ACC112 (cell line): Measurements from ENCODE around the gene IFI27L2.

Experiments used
- H2AFZ ChIP-seq: fragments of 200-600 bp; sonication (generic); one replicate; pipeline ENCODE4 v1.6.0; 2017; ENCODE audit warnings: antibody characterized with exemption, low read length; ENCODE audit not compliant: unreplicated experiment
- H3K27ac ChIP-seq: fragments of 200-600 bp; sonication (generic); 2 replicates; pipeline ENCODE4 v1.5.1; 2014; ENCODE audit warnings: low read depth, mild to moderate bottlenecking, antibody characterized with exemption, low read length, moderate library complexity
- H3K27me3 ChIP-seq: fragments of 200-600 bp; sonication (generic); 2 replicates; pipeline ENCODE4 v1.6.1; 2014; ENCODE audit warnings: mild to moderate bottlenecking, antibody characterized with exemption, low read length, moderate library complexity, mixed read lengths; ENCODE audit not compliant: insufficient read depth
- H3K36me3 ChIP-seq: fragments of 200-600 bp; sonication (generic); 2 replicates; pipeline ENCODE4 v1.6.1; 2016; ENCODE audit warnings: mild to moderate bottlenecking, antibody characterized with exemption, low read length, moderate library complexity, mixed read lengths; ENCODE audit not compliant: insufficient read depth
- H3K4me1 ChIP-seq: fragments of 200-600 bp; sonication (generic); one replicate; pipeline ENCODE4 v1.6.1; 2016; ENCODE audit warnings: low read length, mixed read lengths; ENCODE audit not compliant: insufficient read depth, unreplicated experiment, control insufficient read depth
- H3K4me3 ChIP-seq: fragments of 200-600 bp; sonication (generic); 2 replicates; pipeline ENCODE4 v1.5.1; 2014; ENCODE audit warnings: mild to moderate bottlenecking, low read depth, low read length
- H3K79me2 ChIP-seq: fragments of 200-600 bp; sonication (generic); one replicate; pipeline ENCODE4 v1.6.0; 2016; ENCODE audit warnings: low read length; ENCODE audit not compliant: control insufficient read depth, unreplicated experiment, insufficient read depth

The IFI27L2 gene

GRCh38 chr14:94123868-94124267, 5.5 kb downstream of the IFI27L2 start:
- Histone ChIP-seq H3K79me2 (peaks cover 4% of the 10 kb centered on the region), H3K4me1 (peaks cover 25% of the 10 kb centered on the region), H3K4me3 (no peak overlapping the region), H3K36me3 (peaks cover 3% of the 10 kb centered on the region; the same call in 1 of the 2 replicates), H3K27ac (no peak overlapping the region), H2AFZ (no peak overlapping the region), H3K27me3 (no peaks in the 10 kb centered on the region)

GRCh38 chr14:94123296-94123695, 6.1 kb downstream of the IFI27L2 start:
- no peak overlapping the region for H3K4me3 ChIP-seq
- no peaks in the 10 kb centered on the region for H3K27me3 ChIP-seq
- peaks cover 3% of the 10 kb centered on the region; the same call in 1 of the 2 replicates for H3K36me3 ChIP-seq
- H3K27ac ChIP-seq, result no peak overlapping the region
- H3K4me1 ChIP-seq, result peaks cover 21% of the 10 kb centered on the region
- no peak overlapping the region for H2AFZ ChIP-seq
- no peaks in the 10 kb centered on the region for H3K79me2 ChIP-seq

GRCh38 chr14:94122438-94122837, 7.0 kb downstream of the IFI27L2 start:
- Histone ChIP-seq H3K4me1 (peaks cover 18% of the 10 kb centered on the region), H2AFZ (no peak overlapping the region), H3K27ac (no peak overlapping the region), H3K27me3 (no peaks in the 10 kb centered on the region), H3K36me3 (peaks cover 3% of the 10 kb centered on the region; the same call in 1 of the 2 replicates), H3K79me2 (no peaks in the 10 kb centered on the region), H3K4me3 (no peak overlapping the region)

DNA sequence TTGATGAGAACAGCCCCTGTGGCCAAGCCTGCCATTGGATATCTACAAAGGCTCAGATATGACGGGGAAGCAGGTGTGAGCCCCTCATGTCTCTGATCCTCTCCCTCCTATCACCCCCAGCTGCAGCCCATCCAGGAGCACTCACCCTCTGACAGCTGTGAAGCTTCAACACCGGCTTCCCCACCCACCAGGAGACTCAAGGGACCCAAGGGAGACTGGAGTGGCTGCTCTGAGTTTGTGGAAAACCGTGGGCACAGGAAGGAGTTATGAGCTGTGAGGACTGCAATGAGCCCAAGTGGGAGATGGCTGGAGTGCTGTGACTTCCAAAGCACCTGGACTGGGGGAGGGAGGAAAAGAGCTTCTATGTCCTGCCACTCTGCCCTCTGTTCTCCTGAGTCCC, 7.9 kb downstream of the IFI27L2 start:
- peaks cover 18% of the 10 kb centered on the region for H3K4me1 ChIP-seq
- peak overlapping the region; percentile 46; the same call in 1 of the 2 replicates for H3K27ac ChIP-seq
- no peak overlapping the region for H2AFZ ChIP-seq
- no peak overlapping the region for H3K4me3 ChIP-seq
- peaks cover 3% of the 10 kb centered on the region; the same call in 1 of the 2 replicates for H3K36me3 ChIP-seq
- no peaks in the 10 kb centered on the region for H3K27me3 ChIP-seq
- no peaks in the 10 kb centered on the region for H3K79me2 ChIP-seq

- no peak overlapping the region for H2AFZ ChIP-seq
- H3K27me3 ChIP-seq, result no peaks in the 10 kb centered on the region
- H3K79me2 ChIP-seq, result no peaks in the 10 kb centered on the region
- peaks cover 3% of the 10 kb centered on the region; the same call in 1 of the 2 replicates for H3K36me3 ChIP-seq
- H3K27ac ChIP-seq, result peak overlapping the region; percentile 46
- H3K4me3 ChIP-seq, result no peak overlapping the region
- H3K4me1 ChIP-seq, result peaks cover 18% of the 10 kb centered on the region
These were observed 8.6 kb downstream of the IFI27L2 start for GRCh38 chr14:94120667-94121340.

DNA sequence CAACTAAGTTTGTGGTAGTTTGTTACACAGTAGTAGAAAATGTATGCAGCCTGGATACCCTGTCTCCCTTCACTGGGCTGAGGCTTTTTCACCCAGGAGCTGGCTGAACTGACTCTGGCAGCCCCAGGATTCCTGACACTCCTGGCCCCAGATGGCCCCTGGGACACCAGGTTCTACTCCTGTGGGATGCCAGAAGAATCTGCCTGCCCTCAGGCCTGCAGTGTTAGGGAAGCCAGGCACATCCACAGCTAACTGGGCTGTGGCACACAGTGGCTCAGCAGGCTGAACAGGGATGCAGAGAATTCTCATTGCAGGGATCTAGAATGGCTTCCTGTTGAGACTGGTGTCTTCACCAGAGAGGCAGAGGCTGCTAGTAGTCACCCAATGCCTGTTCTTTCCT, 10.3 kb downstream of the IFI27L2 start:
- peaks cover 29% of the 10 kb centered on the region for H3K4me1 ChIP-seq
- no peaks in the 10 kb centered on the region for H3K79me2 ChIP-seq
- H3K4me3 ChIP-seq, result no peak overlapping the region
- H2AFZ ChIP-seq, result no peak overlapping the region
- H3K27ac ChIP-seq, result no peak overlapping the region
- peaks cover 3% of the 10 kb centered on the region; the same call in 1 of the 2 replicates for H3K36me3 ChIP-seq
- H3K27me3 ChIP-seq, result no peaks in the 10 kb centered on the region

DNA sequence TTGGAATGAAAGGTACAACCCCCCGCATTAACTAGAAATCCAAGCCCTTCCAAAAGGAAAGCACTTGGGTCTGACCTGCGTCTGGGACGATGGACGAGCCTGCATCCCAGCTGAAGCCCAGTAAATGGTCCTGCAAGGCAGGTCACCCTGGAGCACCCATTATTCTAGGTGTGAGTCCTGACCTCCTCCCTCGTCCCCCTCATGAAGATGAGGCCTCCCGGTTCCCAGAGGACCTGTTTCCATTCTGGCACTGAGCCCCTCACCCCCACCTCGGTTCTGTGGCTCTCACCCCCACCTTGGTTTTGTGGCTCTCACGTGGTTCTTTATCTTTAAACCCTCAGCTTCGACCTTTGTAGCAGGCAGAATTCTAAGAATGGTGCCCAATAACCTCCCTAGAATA, 11.5 kb downstream of the IFI27L2 start:
- H3K79me2 ChIP-seq, result peaks cover under 1% of the 10 kb centered on the region
- no peak overlapping the region for H3K4me3 ChIP-seq
- no peak overlapping the region for H3K27ac ChIP-seq
- H2AFZ ChIP-seq, result no peak overlapping the region
- peaks cover 3% of the 10 kb centered on the region; the same call in 1 of the 2 replicates for H3K36me3 ChIP-seq
- H3K27me3 ChIP-seq, result no peaks in the 10 kb centered on the region
- peaks cover 38% of the 10 kb centered on the region for H3K4me1 ChIP-seq

GRCh38 chr14:94116701-94117100, 12.7 kb downstream of the IFI27L2 start:
- Histone ChIP-seq H3K27ac (no peak overlapping the region), H2AFZ (no peak overlapping the region), H3K4me3 (no peak overlapping the region), H3K36me3 (peaks cover 3% of the 10 kb centered on the region; the same call in 1 of the 2 replicates), H3K4me1 (peaks cover 42% of the 10 kb centered on the region), H3K27me3 (no peaks in the 10 kb centered on the region), H3K79me2 (peaks cover 12% of the 10 kb centered on the region)

DNA sequence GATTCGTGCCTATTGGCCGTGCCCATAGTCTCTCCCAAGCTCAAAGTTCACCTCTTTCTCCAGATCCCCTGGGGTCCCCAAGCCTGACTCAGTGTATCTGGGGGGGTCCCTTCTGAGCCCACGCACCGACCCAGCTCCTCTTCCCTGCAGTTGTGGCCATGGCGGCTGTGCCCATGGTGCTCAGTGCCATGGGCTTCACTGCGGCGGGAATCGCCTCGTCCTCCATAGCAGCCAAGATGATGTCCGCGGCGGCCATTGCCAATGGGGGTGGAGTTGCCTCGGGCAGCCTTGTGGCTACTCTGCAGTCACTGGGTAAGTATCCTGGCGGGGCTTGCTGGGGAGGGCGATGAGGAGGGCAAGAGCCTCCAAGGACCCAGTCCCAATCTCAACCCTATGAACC, 13.8 kb downstream of the IFI27L2 start:
- Histone ChIP-seq H3K36me3 (peaks cover 3% of the 10 kb centered on the region; the same call in 1 of the 2 replicates), H3K79me2 (peaks cover 23% of the 10 kb centered on the region), H3K27me3 (no peaks in the 10 kb centered on the region), H3K27ac (no peak overlapping the region), H3K4me3 (no peak overlapping the region), H2AFZ (no peak overlapping the region), H3K4me1 (peaks cover 35% of the 10 kb centered on the region)

DNA sequence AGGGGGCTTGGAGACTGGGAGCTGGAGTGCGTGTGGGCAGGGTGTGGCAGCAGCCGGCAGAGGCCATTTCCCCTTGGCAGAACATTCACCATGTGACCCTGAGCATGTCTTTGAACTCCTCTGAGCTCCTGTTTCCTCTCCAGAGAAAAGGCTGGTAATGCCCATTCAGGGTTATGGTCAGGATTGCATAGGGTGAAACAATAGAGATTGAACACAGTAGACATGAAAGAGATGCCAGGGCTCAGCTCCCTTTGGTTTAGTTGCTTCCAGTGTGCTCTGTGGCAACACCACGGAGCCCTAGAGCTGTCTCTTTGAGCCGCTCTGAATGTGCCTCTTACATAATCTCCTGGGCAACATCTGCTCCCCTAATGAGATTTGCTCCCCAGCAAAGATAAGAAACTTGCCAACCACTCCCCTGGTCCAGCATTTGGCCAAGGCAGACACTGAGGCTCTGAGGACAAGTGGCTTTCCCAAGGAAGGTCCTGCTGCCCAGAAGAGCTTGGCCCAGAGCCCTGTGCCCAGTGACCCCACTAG, 14.3 kb downstream of the IFI27L2 start:
- no peak overlapping the region for H2AFZ ChIP-seq
- H3K4me1 ChIP-seq, result peaks cover 37% of the 10 kb centered on the region
- H3K27me3 ChIP-seq, result no peaks in the 10 kb centered on the region
- peaks cover 24% of the 10 kb centered on the region for H3K79me2 ChIP-seq
- no peaks in the 10 kb centered on the region for H3K36me3 ChIP-seq
- no peak overlapping the region for H3K27ac ChIP-seq
- H3K4me3 ChIP-seq, result peak overlapping the region; percentile 8; the same call in 1 of the 2 replicates

GRCh38 chr14:94114589-94115057, 14.8 kb downstream of the IFI27L2 start:
- no peak overlapping the region for H3K27ac ChIP-seq
- H3K27me3 ChIP-seq, result no peaks in the 10 kb centered on the region
- H3K36me3 ChIP-seq, result no peaks in the 10 kb centered on the region
- no peak overlapping the region for H2AFZ ChIP-seq
- peaks cover 42% of the 10 kb centered on the region for H3K4me1 ChIP-seq
- peak overlapping the region; percentile 8; the same call in 1 of the 2 replicates for H3K4me3 ChIP-seq
- peaks cover 24% of the 10 kb centered on the region for H3K79me2 ChIP-seq
